GM21423 (cell line): Measurements from ENCODE around the gene OSGEP.

Experiments
- ATAC-seq: cut with Tn5 transposase; IDR thresholded peaks from one replicate; pipeline ENCODE4 v1.9.1; 2021; ENCODE audit warnings: mild to moderate bottlenecking, moderate library complexity; ENCODE audit not compliant: unreplicated experiment

The OSGEP gene

DNA sequence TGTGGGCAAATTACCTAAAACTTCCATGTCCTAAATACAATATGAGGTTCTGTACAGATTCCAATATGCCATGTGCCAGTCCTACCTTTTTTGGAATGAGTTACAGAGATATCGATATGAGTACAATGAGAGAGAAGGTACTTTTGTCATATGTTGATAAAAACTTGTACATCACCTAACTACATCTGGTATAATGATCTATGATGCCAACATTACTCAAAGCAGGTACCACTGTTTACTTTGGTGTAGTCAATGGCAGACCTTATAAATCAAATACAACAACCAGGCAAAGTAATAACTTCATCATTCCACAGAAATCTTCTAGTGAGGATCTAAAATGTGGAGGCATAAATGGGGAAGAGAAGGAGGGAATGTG, 54.0 kb downstream of the OSGEP start:
- ATAC-seq = no peak

- ATAC-seq = no peak
Observed at GRCh38 chr14:20397511-20397910, 57.1 kb downstream of the OSGEP start.
